Measurements from ENCODE around the gene GPC5. TPM values are rescaled to one million over a fixed set of nuclear protein-coding genes. Genes with fewer than 3 reads are reported as not detected.

The GPC5 gene
- total and polyA plus RNA-seq, 2 donors (not counting 3 experiments of a cell fraction or from before 2014, with no cell fraction given), result 0.59 to 0.97 TPM

- H3K27me3 ChIP-seq (ENCODE audit: control insufficient read depth in 2 of 2, insufficient read depth in 2 of 2, low read length in 2 of 2), result no peaks in the 10 kb centered on the region
- H3K4me3 ChIP-seq (replicated peaks in 1 of 3; ENCODE audit: insufficient read depth in 1 of 3, low read depth in 1 of 3, low read length in 3 of 3), result no peak overlapping the region
- H3K4me1 ChIP-seq (ENCODE audit: control insufficient read depth, extremely low read depth, insufficient read depth, low read length), result no peaks in the 10 kb centered on the region
- no peak overlapping the region for H2AFZ ChIP-seq (ENCODE audit: low read depth, low read length)
- no TSS peak for BruUV-seq (replicated peaks)
- H3K9me3 ChIP-seq (replicated peaks; ENCODE audit: control insufficient read depth, insufficient read depth, low read length), result peaks cover 4% of the 10 kb centered on the region
- no peak overlapping the region for H3K9ac ChIP-seq (replicated peaks; ENCODE audit: extremely low read depth, insufficient read depth, low read length)
- H3K79me2 ChIP-seq (ENCODE audit: control insufficient read depth, insufficient read depth, low read length), result no peaks in the 10 kb centered on the region
- no peak overlapping the region for H3K27ac ChIP-seq (ENCODE audit: insufficient read depth, low read depth, low read length)
- H4K20me1 ChIP-seq (replicated peaks; ENCODE audit: control insufficient read depth, extremely low read depth, insufficient read depth, low read length), result no peaks in the 10 kb centered on the region
- POLR2A ChIA-PET, result no interaction called here
- intact Hi-C loops (cut with micrococcal nuclease) (no loop called here), dilution Hi-C loops (cut with MboI; ENCODE audit: extremely low pct_ligation_motif_present, low sequenced_read_pairs) (no loop called here)
- no peak for FAIRE-seq
- CTCF ChIA-PET, result no interaction called here
- DNase-seq (ENCODE audit: low read depth, low spot score), result no peak
- no peak overlapping the region for H3K4me2 ChIP-seq (ENCODE audit: insufficient read depth, low read length)
- TF ChIP-seq POLR2A (IDR thresholded peaks at IDR 0.05; ENCODE audit: low read depth, low read length) (no peak), POLR2AphosphoS5 (IDR thresholded peaks at IDR 0.05; ENCODE audit: insufficient read depth, low read depth, low read length) (no peak), EZH2 (IDR thresholded peaks at IDR 0.05; ENCODE audit: borderline replicate concordance, low read depth, low read length, severe bottlenecking) (no peak), MYC (IDR thresholded peaks at IDR 0.05; ENCODE audit: low read depth, low read length) (no peak), JUN (IDR thresholded peaks at IDR 0.05; ENCODE audit: borderline replicate concordance, insufficient read depth, insufficient read length, low read depth) (no peak), GATA2 (IDR thresholded peaks at IDR 0.05; ENCODE audit: insufficient read depth, insufficient read length, low read depth, low read length) (no peak), FOS (IDR thresholded peaks at IDR 0.05; ENCODE audit: borderline replicate concordance, insufficient read depth, low read length) (no peak)
- TF ChIP-seq, protein P1, sequence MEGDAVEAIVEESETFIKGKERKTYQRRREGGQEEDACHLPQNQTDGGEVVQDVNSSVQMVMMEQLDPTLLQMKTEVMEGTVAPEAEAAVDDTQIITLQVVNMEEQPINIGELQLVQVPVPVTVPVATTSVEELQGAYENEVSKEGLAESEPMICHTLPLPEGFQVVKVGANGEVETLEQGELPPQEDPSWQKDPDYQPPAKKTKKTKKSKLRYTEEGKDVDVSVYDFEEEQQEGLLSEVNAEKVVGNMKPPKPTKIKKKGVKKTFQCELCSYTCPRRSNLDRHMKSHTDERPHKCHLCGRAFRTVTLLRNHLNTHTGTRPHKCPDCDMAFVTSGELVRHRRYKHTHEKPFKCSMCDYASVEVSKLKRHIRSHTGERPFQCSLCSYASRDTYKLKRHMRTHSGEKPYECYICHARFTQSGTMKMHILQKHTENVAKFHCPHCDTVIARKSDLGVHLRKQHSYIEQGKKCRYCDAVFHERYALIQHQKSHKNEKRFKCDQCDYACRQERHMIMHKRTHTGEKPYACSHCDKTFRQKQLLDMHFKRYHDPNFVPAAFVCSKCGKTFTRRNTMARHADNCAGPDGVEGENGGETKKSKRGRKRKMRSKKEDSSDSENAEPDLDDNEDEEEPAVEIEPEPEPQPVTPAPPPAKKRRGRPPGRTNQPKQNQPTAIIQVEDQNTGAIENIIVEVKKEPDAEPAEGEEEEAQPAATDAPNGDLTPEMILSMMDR (IDR thresholded peaks at IDR 0.05; ENCODE audit: extremely low read depth in 1 of 2, insufficient read depth in 1 of 2, low read depth in 1 of 2, low read length in 2 of 2), result no peak
- TF ChIP-seq, protein P2, sequence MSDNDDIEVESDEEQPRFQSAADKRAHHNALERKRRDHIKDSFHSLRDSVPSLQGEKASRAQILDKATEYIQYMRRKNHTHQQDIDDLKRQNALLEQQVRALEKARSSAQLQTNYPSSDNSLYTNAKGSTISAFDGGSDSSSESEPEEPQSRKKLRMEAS (IDR thresholded peaks at IDR 0.05; ENCODE audit: insufficient read depth, insufficient read length), result no peak
- H3K36me3 ChIP-seq (ENCODE audit: control insufficient read depth in 2 of 2, extremely low read depth in 1 of 2, insufficient read depth in 2 of 2, low read length in 2 of 2), result no peaks in the 10 kb centered on the region
- no peaks in the 10 kb centered on the region for H3K9me1 ChIP-seq (replicated peaks; ENCODE audit: control insufficient read depth, extremely low read depth, insufficient read depth, low read length)
Measured at GRCh38 chr13:91774397-91774796, 376.0 kb downstream of the GPC5 start.

Data from endothelial cell of umbilical vein (primary cell).